ENCODE data around the gene WNT11. TPM values are rescaled to one million over a fixed set of nuclear protein-coding genes. Genes with fewer than 3 reads are reported as not detected.

WNT11 gene
- polyA plus RNA-seq, 1 of the 3 experiments (the other 2 are of a cell fraction), result 0.43 TPM

- TF ChIP-seq, protein P1, sequence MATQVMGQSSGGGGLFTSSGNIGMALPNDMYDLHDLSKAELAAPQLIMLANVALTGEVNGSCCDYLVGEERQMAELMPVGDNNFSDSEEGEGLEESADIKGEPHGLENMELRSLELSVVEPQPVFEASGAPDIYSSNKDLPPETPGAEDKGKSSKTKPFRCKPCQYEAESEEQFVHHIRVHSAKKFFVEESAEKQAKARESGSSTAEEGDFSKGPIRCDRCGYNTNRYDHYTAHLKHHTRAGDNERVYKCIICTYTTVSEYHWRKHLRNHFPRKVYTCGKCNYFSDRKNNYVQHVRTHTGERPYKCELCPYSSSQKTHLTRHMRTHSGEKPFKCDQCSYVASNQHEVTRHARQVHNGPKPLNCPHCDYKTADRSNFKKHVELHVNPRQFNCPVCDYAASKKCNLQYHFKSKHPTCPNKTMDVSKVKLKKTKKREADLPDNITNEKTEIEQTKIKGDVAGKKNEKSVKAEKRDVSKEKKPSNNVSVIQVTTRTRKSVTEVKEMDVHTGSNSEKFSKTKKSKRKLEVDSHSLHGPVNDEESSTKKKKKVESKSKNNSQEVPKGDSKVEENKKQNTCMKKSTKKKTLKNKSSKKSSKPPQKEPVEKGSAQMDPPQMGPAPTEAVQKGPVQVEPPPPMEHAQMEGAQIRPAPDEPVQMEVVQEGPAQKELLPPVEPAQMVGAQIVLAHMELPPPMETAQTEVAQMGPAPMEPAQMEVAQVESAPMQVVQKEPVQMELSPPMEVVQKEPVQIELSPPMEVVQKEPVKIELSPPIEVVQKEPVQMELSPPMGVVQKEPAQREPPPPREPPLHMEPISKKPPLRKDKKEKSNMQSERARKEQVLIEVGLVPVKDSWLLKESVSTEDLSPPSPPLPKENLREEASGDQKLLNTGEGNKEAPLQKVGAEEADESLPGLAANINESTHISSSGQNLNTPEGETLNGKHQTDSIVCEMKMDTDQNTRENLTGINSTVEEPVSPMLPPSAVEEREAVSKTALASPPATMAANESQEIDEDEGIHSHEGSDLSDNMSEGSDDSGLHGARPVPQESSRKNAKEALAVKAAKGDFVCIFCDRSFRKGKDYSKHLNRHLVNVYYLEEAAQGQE (IDR thresholded peaks at IDR 0.05; ENCODE audit: low read depth, low read length), result no peak
- TF ChIP-seq NRF1 (IDR thresholded peaks at IDR 0.05; ENCODE audit: low read depth, low read length) (no peak), RAD21 (IDR thresholded peaks at IDR 0.05; ENCODE audit: low read length) (no peak), YY1 (IDR thresholded peaks at IDR 0.05; ENCODE audit: low read depth) (no peak), POLR2AphosphoS5 (IDR thresholded peaks at IDR 0.05; ENCODE audit: low read depth, low read length) (no peak)
Observed at GRCh38 chr11:76214186-76214585, 7.9 kb upstream of the WNT11 start (continued).

DNA sequence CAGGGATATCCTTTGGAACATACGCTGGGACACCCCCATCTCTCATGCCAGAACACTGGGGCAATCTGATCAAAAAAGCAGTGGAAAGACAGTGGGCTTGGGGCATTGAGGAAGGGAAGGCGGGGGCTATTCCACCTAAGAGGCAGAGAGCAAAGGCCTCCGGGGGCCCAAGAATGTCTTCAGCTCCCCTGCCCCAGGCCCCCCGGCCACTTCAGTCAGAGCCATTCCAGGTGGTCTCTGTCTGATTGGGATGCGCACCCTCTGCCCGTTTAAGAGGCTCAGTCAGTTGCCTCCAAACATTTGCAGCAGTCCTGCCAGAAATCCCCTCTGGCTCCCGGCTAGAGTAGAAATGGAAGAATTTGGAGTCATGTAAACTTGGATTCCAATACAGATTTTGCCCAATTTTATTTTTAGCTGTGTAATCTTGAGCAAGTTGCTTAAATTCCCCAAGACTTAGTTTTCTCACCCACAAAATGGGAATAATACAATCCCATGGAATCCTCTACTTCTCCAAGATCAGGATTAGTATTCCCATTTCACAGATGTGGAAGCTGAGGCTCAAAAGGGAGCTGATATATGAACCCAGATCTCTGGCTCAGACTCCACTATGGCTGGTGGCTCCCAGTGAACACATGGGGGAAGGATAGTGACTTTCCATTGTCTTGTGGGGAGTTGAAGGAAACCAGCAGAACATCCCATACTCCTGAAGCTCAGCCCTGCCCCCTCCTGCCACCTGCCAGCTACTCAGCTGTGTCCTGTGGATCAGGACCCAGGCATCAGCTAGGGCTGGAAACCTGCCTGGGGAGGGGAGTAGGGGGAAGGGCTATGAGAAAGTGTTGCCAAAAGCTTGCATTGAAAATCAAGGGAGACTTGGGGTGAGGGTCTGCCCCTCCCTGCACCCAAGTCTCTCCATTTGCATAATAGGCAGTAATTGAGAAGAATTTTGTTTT lies 6.1 kb upstream of the WNT11 start:
- Histone ChIP-seq H3K9me3 (no peaks in the 10 kb centered on the region), H3K36me3 (replicated peaks in 1 of 2; ENCODE audit: control insufficient read depth in 1 of 2, insufficient read depth in 2 of 2, low read length in 1 of 2) (no peaks in the 10 kb centered on the region), H3F3A (replicated peaks; ENCODE audit: insufficient read depth) (no peaks in the 10 kb centered on the region), H3K4me3 (ENCODE audit: low read depth in 2 of 2, low read length in 1 of 2) (no peak overlapping the region), H3K79me2 (ENCODE audit: insufficient read depth) (no peaks in the 10 kb centered on the region), H2AFZ (ENCODE audit: low read depth) (no peak overlapping the region), H3K27me3 (ENCODE audit: insufficient read depth) (no peaks in the 10 kb centered on the region; the same call in 1 of the 2 replicates), H3K4me2 (no peak overlapping the region), H3K27ac (ENCODE audit: low read depth in 2 of 2, low read length in 1 of 2) (no peak overlapping the region), H3K4me1 (ENCODE audit: control insufficient read depth in 1 of 2, insufficient read depth in 2 of 2, low read depth in 1 of 2, low read length in 1 of 2) (peaks cover 0 to 28% of the 10 kb centered on the region in 2 experiments; a peak in 1 of 4 replicates), H3K9ac (no peak overlapping the region), H4K20me1 (ENCODE audit: insufficient read depth) (no peaks in the 10 kb centered on the region), H3K9me2 (no peaks in the 10 kb centered on the region)
- POLR2A ChIA-PET, result no interaction called here
- WGBS (ENCODE audit: low lambda C conversion rate), result 71% methylated on average over 5 of the region's 7 CpGs
- CTCF ChIA-PET, result interaction anchor here (0.7 to 9.7 kb wide), 5 partner anchors 14 to 315 kb away, joined by 3 to 328 read pairs (median 4); no protein-coding TSS in a partner anchor
- no peak for DNase-seq
- TF ChIP-seq, protein P2, sequence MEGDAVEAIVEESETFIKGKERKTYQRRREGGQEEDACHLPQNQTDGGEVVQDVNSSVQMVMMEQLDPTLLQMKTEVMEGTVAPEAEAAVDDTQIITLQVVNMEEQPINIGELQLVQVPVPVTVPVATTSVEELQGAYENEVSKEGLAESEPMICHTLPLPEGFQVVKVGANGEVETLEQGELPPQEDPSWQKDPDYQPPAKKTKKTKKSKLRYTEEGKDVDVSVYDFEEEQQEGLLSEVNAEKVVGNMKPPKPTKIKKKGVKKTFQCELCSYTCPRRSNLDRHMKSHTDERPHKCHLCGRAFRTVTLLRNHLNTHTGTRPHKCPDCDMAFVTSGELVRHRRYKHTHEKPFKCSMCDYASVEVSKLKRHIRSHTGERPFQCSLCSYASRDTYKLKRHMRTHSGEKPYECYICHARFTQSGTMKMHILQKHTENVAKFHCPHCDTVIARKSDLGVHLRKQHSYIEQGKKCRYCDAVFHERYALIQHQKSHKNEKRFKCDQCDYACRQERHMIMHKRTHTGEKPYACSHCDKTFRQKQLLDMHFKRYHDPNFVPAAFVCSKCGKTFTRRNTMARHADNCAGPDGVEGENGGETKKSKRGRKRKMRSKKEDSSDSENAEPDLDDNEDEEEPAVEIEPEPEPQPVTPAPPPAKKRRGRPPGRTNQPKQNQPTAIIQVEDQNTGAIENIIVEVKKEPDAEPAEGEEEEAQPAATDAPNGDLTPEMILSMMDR (IDR thresholded peaks at IDR 0.05), result no peak
